IPS-NIHi7 (cell line): ENCODE data around the gene SKIC8.

Experiments used
- DNase-seq: peaks from one replicate; pipeline ENCODE4 v3.0.0; 2012; ENCODE audit warnings: mixed read lengths; ENCODE audit errors: extremely low spot score

Gene SKIC8

GRCh38 chr15:78322243-78322642 lies 22.8 kb upstream of the SKIC8 start:
- DNase-seq, result no peak

DNA sequence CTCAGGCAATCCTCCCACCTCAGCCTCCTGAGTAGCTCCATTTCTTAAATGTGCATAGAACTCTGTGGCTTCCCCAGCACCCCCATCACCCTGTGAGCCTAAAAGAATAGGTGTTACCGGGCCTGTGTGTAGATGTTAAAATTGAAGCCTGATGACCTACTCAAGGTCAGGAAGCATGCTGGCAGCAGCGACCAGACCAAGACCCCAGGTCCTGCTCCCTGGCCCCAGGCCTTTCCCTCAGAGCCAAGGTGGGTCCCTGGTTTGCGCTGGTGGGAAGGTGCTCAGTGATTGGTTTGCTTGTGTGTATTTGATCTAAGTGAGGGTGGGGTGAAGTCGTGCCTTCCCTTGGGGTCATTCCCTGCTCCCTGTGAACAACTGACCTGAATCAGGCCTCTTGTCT lies 22.4 kb upstream of the SKIC8 start:
- no peak for DNase-seq

DNA sequence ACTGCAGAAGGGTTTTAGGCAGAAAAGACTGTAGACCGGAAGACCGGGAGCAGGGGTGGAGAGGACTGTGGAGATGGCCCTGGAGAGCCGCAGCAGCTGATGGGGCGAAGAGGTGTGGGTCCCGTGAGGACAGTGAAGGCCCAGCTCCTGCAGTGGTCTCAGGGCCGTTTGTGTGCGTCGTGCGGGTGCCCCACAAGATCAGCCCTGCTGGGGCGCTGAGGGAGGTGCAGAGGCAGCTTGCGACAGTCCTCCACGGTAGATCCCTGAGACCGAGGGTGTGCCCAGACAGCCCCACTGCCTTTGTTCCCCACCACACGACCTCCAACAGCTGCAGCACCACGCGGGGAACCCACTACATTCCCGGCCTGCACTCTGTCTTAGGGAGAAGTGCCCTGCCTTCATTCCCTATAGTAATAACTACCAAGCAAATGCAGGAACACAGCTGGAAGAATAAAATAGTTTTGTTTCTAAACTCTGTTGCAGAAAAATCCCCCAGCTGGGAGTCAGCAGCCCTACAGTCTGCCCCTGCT lies 21.7 kb upstream of the SKIC8 start:
- DNase-seq, result no peak

- no peak for DNase-seq
These were observed 20.8 kb upstream of the SKIC8 start for GRCh38 chr15:78320183-78320582.

DNA sequence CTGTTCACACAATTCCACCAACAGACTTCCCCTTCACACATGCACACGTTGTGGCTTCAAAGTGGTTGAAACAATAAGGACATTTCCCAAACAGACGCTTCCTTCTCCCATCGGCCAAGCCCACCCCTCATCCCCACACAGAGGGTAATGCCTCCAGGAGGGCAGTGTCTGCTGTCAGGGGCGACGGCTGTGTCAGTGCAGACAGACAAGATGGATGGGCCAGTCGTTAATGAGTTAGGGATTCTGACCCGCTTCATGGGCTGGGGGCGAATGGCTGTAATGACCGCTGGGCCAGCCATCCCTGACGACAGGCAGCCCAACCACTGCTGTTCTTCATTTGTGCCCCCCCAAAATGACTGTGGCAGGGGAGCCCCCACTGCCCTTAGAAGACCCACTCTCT lies 20.2 kb upstream of the SKIC8 start:
- DNase-seq, result no peak

- no peak for DNase-seq
These were observed 17.9 kb upstream of the SKIC8 start for GRCh38 chr15:78317145-78317836.

DNA sequence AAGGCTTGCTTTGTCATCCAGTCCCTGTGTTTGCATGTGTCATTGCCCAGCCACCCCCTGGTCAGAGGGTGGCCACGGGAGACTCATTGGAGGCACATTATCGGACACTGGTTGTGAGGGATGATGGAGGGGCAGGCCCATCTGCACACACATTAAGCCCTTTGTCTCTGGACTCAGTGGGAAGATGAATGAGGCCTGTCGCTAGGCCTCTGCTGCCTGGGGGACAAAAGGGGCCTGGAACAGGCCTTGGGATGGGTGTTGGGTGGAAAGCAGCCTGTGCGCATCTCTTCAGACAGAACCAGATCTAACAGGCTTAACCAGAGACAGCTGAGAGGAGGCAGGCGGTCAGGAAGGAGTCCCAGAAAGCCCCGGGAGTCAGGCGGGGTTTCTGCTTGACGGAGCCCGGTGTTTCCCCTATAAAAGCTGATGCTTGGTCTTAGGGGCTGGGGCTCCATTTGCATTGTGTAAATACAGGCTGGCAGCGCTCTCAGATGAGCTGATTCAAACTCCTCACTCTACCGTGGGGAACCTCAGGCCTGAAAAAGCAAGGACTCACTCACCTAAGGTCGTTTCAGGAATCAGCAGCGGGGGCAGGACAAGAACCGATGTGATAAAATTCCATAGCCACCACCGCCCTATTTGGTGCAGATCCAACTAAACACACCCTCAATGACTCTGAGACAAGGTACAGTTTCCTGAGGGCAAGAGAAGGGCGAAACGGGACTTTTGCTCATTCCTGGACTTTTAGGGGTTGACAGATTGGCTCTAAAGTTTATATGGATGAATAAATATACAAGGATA lies 17.1 kb upstream of the SKIC8 start:
- peak; percentile 49 for DNase-seq

GRCh38 chr15:78315686-78316282 lies 16.4 kb upstream of the SKIC8 start:
- DNase-seq, result peak; percentile 81

GRCh38 chr15:78314181-78314581 lies 14.8 kb upstream of the SKIC8 start:
- no peak for DNase-seq

GRCh38 chr15:78313383-78313782 lies 14.0 kb upstream of the SKIC8 start:
- no peak for DNase-seq

DNA sequence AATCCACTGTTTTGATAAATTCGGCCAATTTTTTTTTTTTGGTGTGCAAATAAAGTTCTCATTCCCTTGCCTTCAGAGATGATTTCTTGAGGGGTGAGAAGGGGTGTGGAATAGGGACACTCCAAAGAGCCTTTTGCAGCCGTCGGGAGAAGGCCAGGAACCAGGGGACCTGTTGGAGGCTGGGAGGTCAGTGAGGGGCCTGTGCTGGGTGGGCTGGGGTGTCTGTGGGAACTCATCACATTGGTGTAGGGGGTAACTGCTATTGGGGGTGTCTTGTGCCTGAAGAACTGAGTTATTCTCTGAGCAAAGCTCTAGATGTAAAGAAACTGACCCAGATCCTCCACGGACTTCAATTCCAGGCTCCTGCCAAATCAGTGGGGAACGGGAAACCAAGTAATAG lies 13.5 kb upstream of the SKIC8 start:
- no peak for DNase-seq

DNA sequence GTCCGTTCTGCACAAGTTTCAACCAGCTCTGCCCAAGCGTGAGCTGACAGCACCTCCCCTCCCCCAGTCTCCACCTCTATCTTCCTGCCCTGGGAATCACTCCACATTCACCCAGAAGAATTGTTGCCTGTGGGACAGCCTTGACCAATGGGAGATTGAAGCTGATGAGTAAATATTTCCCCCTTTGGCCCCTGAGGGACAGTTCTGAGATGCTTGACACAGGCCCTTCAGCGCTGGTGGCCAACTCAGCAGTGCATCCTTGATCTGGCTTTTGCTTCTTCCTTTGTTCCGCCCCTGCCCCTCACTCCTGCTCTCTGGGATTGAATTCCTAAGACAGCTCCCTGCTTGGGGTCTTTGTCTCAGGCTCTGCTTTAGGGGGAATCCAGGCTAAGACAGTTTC lies 13.1 kb upstream of the SKIC8 start:
- no peak for DNase-seq

DNA sequence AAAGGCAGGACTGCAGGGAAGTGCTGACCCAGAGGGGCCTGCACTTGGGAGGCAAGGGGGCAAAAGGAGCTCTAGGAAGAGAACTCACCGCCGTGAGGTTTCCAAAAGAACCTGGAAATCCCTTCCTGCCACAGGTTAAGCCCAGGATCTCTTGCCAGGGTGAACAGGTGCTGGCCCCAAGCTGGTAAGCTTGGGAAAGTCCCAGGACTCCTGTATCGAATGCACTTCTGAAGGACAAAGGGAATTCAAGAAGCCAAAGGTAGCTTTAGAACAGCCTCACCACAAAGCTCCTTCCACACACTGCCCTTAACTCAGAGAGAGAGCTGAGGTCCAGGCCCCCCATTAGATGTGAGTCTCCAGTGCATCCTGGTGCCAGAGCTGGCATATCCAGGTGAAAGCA lies 11.9 kb upstream of the SKIC8 start:
- DNase-seq, result no peak

- DNase-seq, result peak; percentile 92
These were observed 9.1 kb upstream of the SKIC8 start for GRCh38 chr15:78308422-78309032.

DNA sequence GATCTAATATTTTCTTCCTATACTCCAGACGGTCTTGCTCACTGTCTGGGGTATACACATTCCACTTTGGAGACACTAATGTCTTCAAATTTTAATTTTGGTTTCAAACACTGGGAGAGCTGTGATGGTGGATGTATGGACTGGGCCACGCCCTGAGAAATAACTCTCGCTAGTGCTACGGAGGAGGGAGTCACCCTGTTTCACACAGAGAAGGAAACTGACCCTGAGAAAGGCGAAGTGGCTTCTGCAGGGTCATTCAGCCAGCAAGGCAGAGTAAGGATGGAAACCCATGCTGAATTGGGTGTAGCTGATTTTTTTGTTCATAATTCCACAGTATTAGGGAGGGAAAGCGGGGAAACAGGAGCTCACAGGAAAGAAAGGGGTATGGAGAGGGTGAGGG lies 8.6 kb upstream of the SKIC8 start:
- DNase-seq, result no peak

DNA sequence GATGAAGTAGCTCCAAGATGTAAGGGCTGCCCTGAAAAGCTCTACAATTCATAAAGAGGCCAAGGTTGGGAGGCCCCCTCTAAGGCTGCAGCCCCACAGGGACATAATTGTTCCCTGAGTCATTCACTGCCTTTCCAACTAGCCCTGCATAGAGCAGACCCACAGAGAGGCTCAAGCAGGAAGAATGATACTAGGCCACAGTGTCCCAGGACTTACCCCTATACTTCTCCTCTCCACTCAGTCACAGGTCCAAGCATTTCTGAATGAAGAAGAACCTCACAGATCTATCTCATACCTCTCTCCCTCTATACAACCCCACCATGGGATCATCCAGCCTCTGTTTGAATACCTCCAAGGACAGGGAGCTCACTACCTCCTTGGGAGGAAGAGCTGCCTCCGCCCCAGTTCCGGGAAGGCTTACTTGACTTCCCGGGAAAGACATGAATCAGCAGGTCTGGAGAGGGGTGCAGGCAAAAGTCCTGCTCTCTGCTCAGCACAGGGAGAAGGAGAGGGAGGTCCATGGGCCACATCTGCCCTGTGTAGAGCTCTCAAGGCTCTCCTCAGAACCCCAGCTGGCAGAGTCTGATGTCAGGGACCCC lies 6.9 kb upstream of the SKIC8 start:
- DNase-seq, result no peak

GRCh38 chr15:78304216-78305066 lies 5.0 kb upstream of the SKIC8 start:
- no peak for DNase-seq

DNA sequence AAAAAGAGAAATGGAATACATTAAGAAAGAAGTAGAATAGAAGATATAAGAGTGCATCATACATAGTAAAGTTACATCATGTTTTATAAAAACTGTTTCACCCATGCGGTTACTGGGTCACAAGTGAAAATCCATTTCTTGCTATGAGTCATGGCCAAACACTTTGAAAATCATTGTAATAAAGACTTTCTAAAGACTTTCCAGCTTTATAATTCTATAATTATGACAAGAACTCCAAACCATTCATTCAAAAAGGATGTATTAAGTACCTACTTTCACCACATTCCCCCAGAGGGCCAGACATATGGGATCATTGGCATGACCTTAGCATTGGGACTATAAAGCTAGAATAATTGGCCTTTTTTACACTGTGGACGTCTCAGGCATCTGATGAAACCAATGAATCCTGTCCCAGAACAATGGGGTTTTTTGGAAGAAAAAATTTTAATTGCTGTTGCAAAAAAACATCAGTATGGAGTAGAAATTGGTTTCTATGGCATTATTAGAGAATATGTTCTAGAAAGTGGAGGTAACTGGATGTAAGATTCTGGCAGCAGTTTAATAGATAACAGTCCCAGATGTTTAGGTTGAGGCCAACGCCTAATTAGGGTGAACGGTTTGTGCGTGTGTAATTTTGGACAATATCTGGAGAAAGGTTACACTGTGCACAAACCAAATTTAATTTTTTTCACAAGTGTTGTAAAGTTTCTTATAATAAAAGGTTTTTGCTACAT lies 3.3 kb upstream of the SKIC8 start:
- DNase-seq, result no peak

GRCh38 chr15:78301828-78302227 lies 2.4 kb upstream of the SKIC8 start:
- DNase-seq, result no peak

DNA sequence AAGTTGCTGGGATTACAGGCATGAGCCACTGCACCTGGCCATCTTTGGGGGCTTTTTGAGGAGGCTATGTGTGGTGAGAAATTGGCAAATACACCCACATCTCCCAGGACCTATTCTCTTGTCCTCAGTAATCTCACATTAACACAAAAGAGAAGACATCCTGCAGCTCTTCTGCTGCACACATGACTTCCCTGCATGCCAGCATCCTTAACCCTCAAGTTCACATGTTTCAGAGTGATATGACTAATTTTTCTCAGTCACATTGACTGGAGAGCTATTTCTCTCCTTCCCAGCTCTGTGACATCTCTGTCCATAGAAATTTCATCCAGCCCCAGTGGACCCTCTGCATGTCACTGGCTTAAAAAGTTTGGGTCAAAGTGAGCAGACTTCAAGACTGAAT lies 1.9 kb upstream of the SKIC8 start:
- no peak for DNase-seq
